Activated CD4-positive, alpha-beta T cell treated with anti-CD3 and anti-CD28 coated beads for 48 hours (primary cell): Measurements from ENCODE around the gene CUX1.
A peak's percentile ranks its signal among the peaks of the same experiment; 100 is the strongest.
"Not testable (repeated sequence)": the region's sequence is repeated elsewhere in the genome, so short reads cannot be mapped to it uniquely, and the experiment has no call there.

ENCODE experiments used
- DNase-seq: peaks from one replicate; pipeline ENCODE4 v3.0.0-alpha.2; 2020

Gene CUX1

DNA sequence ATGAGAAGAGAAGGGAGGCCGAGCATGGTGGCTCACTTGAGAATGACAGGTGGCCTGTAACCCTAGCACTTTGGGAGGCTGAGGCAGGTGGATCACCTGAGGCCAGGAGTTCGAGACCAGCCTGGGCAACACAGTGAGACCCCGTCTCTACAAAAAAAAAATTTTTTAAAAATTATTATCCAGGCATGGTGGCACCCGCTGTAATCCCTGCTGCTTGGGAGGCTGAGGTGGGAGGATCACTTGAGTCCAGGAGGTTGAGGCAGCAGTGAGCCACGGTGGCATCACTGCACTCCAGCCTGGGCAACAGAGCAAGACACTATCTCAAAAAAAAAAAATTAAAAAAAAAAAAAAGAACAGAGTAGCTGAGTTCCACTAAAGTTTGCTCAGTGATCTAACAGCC, 412.7 kb downstream of the CUX1 start:
- not testable (repeated sequence) for DNase-seq

DNA sequence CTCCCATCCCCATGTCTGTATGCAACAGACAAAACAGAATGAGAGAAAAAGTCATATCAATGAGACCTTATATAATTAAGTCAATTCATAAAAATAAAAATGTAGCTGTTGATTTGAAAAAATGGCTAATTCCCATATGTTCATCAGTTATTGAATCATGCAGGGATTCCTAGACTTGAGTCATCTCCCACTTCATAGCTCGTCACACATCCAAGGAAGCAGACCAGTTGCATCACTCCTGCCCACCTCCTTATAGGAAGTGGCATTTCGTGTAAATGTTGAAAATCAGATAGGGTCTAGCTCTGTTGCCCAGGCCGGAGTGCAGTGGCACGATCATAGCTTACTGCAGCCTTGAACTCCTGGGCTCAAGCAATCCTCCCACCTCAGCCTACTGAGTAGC, 413.2 kb downstream of the CUX1 start:
- DNase-seq, result no peak

DNA sequence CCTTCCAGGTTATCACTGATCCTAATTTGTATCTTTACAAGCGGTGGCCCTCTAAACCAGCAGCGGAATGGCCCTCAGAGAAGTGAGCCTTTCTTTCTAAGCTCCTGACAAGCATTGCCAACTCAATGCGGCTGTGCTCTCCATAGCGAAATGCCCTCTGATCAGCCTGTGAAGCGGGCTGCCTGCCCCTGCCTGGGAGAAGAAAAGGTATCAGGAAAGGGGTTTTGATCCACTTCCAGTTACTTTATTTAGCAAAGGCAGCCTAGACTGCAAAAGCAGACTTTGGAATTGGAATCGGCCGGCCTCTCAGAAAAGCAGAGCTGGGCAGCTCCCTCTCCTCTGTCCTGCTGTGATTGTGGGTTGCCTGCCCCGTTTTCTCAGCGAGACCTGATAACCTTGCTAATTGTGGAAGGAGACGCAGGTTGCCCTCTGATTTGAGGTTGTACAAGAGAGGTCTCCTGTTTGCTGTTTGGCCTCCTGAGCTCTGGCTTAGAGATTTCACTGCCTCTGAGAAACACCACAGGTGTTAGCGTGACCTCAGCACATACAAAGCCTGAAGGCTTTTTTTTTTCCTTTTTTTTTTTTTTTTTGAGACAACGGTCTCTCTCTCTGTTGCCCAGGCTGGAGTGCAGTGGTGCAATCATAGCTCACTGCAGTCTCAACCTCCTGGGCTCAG, 415.3 kb downstream of the CUX1 start:
- DNase-seq, result no peak

DNA sequence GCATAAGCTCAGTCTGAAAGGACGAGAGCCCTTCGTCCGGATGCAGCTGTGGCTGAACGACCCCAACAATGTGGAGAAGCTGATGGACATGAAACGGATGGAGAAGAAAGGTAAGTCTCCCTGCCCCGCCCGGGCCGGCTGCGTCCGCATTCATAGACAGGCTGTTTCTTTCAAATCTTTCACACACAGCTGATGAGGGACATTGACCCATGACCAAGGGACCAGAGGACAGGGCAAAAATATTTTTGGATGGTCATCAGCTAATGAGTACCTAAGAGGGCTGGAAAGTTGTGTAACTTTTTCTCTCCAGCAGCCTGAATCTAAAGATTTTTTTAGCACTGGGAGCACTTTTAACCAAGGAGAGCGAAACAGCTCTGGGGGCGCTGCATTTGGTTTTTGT, 416.7 kb downstream of the CUX1 start:
- DNase-seq, result no peak

DNA sequence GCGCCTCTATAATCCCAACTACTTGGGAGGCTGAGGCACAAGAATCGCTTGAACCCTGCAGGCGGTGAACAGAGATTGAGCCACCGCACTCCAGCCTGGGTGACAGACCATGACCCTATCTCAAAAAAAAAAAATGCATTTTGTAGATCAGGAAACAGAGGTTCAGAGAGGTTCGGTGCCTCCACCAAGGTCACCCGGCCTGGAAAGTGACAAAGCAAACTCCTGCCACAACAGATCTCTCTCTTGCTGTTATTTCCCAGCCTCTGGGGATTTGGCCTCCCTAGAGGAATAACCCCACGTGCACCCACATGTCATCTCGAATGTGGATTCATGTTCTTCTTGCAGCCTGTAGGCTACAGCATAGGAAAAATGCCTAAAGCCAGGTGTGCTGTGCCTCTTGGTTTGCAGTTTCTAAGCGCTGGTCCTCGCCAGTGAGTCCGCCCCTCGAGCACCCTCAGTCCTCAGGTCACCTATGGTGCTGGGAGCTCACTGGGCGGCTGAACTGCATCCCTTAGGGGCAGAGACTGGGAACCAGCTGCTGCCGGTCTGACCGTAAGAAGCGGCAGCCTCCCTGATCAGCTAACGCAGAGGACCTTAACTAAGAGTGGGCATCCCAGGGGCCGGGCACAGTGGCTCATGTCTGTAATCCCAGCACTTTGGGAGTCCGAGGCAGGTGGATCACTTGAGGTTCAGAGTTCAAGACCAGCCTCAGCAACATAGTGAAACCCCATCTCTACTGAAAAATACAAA, 417.6 kb downstream of the CUX1 start:
- no peak for DNase-seq

DNA sequence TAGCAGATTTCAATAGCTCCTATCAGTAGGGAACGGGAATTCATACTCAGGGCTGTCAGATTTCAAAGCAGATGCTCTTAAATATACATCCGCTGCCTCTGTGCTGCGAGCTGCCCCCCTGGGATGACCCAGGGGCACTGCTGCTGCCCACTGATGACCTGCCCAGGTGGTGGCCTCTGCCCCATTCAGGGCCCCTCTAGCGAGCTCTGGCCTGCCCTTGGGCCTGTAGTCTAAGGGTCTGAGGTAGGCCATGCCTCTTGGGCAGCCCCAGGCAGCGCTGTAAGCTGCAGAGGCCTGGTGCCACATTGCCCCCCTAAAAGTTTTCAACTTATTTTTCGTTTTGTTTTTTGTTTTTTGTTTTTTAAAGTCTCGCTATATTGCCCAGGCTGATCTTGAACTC, 418.7 kb downstream of the CUX1 start:
- DNase-seq, result no peak

DNA sequence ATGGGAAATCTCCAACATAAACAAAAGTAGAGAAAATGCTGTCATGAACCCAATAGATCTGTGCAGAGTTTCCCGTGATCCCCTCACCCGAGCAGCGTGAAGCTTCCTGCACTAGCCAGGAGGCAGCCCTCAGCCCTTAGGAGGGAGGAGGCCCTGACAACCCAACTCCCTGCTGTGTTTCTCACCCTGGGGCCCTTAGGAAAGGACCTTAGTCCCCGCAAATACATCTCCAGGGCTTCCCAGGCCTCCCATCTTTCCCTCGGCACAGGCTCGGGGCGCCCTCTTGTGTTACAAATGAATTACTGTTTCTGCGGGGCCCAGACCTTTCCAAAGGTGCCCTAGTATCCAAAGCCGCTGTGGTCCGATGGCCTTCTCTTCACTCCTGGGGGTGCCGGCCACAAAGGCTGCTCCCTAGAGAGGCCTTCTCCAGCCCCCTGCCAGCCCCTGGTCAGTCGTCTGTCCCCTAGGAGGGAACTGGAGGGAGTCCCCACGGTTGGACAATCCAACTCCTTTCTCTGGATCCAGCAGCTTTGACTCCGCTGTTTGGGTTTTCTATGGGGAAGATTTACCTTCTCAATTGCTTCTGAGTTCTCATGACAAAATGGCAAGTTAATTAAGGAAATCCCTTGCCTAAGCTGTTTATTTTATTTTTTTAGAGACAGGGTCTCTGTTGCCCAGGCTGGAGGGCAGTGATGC, 419.3 kb downstream of the CUX1 start:
- peak; percentile 66 for DNase-seq

DNA sequence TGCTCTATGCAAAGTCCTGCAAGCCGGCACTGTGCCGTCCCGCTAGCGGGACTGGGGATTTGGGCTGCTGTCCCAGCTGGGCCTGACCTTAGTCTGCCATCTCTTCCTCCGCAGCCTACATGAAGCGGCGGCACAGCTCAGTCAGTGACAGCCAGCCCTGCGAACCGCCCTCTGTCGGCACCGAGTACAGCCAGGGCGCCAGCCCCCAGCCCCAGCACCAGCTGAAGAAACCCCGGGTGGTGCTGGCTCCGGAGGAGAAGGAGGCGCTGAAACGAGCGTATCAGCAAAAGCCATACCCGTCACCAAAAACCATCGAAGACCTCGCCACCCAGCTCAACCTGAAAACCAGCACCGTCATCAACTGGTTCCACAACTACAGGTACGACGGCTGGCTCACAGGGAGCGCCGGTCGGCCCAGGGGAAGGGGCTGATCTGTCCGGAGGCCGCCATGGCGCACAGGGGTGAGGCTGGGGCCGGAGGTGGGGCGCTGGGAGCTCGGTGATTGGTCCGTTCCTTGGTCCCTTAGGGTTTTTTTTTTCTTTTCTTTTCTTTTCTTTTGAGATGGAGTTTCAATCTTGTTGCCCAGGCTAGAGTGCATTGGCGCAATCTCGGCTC, 421.9 kb downstream of the CUX1 start:
- no peak for DNase-seq

DNA sequence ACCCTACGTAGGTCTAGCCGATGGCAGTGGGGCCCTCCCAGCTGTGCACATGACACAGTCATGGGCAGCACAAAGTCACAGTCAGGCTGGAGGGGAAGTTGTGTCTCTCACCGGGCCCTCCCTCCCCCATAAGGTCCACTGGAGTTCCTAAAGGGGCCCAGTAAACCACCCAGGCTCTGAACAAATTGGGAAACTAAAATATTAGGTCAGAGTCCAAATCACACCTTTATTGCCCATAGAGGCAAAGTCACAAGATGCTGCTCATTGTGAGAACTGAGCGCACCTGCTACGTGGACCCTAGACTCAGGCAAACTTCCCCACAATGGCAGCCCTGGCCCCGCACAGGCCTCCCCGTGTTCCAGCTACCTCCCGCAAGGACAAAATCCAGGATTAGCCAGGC, 424.0 kb downstream of the CUX1 start:
- no peak for DNase-seq

DNA sequence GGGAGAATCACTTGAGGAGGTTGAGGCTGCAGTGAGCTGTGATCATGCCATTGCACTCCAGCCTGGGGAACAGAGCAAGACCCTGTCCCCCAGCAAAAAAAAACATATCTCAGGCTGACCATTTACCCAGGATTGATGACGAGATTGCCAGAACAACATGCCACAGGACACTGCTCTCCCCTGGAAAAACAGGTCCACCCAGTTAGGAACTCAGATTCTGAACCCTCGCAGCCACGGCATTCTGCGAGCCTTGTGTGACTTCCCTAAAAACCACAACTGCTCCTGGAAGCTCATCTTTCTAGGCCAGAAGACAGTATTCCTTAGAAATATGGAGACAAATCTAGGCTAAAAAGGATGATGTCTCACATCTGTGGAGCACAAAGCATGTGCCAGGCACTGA, 427.2 kb downstream of the CUX1 start:
- no peak for DNase-seq

DNA sequence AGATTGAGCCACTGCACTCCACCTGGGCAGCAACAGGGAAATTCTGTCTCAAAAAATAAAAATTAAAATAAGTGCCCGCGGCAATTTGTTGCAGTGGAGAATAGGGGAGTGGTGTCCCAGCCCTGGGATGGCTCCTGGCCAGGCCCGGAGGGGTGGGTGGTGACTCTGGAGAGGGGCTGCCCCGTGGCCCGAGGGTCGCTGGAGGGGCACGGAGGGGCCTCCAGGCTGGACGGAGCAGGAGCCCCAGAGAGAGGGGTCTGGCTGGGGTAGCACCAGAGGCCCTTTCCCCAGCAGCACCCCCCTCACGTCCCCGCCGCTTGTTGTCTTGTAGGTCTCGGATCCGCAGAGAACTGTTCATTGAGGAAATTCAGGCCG, 430.6 kb downstream of the CUX1 start:
- DNase-seq, result no peak

DNA sequence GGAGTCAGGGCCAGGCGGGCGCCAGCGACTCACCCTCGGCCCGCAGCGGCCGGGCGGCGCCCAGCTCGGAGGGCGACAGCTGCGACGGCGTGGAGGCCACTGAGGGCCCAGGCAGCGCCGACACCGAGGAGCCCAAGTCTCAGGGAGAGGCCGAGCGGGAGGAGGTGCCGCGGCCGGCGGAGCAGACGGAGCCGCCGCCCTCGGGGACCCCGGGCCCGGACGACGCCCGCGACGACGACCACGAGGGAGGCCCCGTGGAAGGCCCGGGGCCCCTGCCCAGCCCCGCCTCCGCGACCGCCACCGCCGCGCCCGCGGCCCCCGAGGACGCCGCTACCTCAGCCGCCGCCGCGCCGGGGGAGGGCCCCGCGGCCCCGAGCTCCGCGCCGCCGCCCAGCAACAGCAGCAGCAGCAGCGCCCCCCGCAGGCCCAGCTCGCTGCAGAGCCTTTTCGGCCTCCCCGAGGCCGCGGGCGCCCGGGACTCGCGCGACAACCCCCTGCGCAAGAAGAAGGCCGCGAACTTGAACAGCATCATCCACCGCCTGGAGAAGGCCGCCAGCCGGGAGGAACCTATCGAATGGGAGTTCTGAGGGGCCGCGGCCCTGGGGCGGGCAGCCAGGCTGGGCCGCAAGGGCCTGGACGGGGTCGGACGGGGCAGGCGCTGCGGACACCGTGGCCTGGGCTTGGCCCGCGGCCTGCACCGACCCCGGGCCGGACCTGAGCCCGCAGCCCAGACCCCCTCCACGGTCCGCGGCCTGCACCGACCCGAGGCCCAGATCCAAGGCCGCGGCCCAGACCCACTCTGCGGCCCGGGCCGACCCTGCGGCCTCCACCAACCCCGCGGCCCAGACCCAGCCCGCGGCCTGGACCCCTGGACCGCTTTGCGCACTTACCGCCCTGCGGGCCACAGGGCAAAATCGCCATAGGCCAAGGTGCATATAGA, 431.3 kb downstream of the CUX1 start:
- no peak for DNase-seq

DNA sequence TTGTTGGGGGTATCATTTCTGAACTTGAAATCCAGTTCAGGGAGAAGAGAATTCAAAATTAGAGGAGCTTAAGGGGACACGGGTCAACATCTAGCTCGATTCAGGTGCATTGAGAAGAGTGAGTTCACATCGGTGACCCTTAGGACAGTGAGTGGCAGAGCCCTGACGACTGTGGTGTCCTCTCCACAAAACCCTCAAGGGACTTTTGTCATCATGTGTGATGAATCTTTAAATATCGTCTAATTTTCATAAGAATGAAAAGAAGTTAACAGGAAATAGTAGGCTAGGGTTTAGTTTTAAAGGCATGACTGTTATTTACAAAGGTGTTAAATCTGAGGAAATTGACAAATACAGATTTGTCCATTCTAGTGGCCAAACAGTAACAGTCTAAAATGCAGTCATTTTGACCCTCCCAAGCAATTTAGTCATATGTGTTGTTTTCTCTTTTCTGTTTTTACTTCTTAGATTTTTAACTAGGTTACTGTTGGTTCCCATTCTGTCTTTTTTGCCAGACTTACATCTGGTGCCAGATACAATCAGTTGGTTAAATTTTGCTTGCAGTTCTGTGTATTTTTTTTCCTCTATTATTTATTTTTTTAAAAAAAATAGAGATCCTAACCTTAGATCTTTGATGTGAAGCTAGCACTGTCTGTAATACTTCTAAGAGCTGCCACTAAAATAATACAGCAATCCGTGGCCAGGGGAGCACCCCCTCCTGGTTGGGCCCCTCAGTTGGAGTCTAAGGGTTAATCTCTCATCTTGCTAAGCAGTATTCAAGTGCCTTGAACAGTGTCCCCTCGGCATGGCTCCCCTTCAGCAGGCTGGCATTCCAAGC, 434.3 kb downstream of the CUX1 start:
- DNase-seq, result no peak

DNA sequence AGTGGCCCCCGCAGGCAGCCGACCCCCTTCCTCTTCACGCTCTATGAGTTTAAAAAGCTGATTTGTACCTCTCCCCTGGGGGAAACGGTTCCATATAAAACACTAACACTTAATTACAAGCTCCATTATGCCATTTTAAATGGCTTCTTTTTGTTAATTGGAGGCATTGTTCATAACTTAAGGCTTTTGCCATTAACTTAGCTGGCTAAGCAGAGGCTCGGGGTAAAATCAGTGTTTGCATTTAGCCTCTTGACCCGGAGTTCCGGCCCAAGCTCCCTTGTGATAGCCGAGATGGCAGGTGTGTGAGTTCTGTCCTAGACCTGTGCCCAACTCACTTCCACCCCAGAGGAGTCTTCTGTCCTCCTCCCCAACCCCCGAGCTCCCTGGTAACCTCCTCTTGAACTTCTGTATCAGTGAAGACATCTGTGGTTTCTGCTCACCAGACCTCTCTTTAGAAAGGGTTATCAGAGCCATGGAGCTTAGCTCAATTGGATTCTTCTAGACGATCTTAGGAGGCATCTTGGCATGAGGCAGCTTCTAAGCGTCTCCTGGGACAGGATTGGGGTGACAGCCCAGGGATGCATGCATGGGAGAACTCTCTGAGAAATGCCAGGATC, 435.0 kb downstream of the CUX1 start:
- no peak for DNase-seq

DNA sequence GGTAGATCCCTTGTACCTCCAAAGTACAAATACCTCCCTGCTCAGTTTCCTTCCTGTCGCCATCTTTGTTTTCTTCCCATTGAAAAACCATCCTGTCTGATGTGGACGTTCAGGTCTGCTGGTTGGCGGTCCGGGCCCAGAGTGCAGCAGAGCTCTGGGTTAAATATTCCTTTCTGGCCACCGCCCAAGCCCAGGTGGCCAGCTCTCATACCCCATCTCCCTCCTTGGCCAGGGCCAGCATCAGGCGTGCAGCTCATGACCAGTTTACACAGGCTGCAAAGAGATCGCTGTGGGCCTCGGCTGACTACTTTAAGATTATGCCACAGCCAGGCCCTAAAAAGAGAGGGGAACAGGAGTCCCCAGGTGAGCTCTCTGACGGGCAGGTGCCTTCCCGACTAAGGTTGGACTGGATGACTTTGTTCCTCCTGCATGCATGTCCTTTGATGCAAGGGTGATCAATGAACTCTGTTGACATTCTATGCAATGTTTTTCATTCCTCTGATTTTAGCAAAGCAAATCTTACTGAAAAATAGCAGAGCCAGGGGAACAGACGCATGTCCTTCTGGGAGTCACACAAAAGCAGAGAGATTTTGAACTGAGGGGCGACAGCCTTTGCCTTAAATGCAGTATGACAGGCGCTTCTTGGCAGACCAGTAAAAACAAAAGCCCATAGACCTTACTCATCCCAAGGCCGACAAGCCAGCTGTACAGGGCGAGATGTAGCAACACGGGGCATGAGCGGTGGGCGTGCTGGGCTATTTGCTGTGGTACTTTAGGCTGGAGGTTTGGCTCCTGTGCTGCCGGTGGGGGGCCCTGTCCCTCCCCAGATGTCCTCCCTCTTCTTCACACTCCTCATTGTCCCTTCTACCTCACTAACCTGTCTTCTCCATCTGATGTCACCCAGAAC, 435.9 kb downstream of the CUX1 start:
- no peak for DNase-seq

DNA sequence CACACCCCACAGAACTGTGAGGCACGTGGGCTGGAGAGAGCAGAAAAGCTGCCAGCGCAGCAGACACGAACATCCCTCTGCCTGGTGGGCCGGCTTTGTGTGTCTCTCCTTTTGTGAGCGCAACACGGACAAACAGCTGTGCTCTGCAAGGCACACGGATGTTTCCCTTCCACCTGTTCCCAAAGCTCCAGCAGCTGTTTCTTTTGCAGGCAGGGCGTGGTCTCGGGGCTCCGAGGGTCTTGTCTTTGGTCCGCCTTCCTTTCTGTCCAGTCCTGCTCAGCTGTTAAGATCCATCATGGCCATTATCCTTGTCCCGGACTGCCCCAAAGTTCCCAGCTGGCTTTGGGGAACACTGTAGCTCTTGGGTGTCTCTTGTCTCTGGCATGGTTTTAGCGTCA, 436.5 kb downstream of the CUX1 start:
- no peak for DNase-seq

DNA sequence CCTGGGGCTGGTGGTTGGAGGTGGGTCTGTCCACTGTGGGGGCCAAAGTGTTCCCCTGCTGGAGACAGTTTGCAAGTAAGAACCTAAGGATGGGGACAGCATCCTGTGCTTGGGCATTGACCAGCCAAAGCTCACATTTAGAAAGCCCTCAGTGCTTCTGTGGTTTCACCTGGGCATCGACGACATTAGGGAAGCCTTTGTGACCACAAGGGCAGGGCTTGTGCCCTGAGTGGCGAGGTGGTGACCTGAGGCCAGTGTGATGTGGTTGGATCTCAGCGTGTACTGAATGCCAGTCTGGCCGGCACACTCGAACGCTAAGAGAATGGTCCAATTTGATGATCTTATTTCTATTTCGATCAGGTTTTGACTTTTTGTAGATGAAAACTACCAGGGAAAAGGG, 437.1 kb downstream of the CUX1 start:
- no peak for DNase-seq

DNA sequence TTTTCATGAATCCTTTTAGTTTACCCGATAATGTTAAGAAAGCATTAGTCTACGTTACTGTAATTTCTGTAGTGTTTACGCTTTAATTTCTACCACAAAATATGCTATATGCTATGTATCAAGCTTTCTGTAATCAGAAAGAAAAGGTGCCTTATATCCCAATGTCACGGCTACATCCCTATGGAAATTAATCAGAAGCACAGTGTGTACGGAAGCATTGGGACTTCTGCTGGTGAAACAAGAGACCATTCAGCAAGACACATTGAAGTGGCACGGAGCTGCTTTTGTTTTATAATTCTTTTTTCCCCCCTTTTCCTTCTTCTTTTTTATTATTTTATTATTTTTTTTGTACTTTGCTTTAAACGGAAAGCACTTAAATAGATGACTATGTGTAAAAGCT, 438.1 kb downstream of the CUX1 start:
- DNase-seq, result no peak

DNA sequence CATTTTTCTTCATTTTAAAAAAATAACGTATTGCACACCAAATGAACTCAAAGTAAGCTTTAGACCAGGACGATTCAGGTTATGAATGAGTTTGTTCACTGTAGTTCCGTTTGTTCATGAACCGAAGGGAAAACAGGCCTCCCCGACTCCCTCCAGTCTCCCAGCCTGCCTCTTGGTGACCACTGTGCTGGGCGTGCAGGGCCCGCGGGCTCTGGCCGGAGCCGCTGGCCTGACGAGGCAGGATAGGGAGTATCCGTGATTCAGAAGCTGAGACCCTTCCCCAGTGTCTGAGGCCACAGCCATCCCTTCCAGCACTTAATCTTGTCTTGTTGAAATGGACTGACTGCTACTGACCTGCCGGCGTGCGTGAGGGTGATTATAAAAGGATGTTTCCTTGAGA, 438.5 kb downstream of the CUX1 start:
- no peak for DNase-seq

DNA sequence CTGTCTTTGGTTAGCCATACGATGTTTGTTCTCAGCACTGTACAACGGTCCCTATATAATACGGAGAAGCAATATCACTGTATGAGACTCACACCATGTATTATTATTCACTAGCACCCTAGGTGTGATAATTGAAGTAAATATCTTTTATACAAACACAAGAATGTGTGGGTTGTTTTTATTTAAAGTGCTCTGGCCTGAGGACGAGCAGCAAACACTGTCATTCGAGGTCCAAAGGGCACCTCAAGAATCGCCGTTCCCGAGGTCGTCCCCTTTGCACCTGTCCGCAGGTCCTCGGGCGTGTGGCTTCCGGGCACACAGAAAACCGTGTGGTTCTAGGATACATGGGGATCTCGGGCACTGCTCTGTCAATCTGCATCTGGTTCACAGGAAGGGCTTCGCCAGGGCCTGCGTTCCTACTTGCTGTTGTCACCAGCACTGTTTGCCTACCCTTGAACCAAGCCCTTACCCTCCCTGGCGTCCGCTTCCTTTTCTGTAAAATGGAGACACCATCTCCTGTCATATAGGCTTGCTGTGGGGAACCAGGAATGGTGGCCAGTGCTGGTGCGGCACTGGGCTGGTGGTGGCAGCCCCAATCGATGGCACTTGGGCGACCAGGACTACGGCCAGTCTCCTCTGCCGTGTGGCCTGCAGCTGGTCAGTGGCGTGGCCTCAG, 440.8 kb downstream of the CUX1 start:
- no peak for DNase-seq
